Neural progenitor cell (in vitro differentiated cells): Measurements from ENCODE around the gene HMGA1.

Experiments
- EZH2phosphoT487 ChIP-seq: fragments of 200-600 bp; sonication (generic); IDR thresholded peaks from 2 replicates; pipeline ENCODE4 v1.6.1; 2017; ENCODE audit warnings: antibody characterized with exemption
- TF ChIP-seq, protein P1 (sequence below): fragments of 200-600 bp; sonication (generic); IDR thresholded peaks from 2 replicates; pipeline ENCODE4 v1.5.1; 2017; ENCODE audit warnings: antibody characterized with exemption, mild to moderate bottlenecking

GRCh38 chr6:34226066-34226465 lies 10.6 kb upstream of the HMGA1 start:
- TF ChIP-seq, protein P1, sequence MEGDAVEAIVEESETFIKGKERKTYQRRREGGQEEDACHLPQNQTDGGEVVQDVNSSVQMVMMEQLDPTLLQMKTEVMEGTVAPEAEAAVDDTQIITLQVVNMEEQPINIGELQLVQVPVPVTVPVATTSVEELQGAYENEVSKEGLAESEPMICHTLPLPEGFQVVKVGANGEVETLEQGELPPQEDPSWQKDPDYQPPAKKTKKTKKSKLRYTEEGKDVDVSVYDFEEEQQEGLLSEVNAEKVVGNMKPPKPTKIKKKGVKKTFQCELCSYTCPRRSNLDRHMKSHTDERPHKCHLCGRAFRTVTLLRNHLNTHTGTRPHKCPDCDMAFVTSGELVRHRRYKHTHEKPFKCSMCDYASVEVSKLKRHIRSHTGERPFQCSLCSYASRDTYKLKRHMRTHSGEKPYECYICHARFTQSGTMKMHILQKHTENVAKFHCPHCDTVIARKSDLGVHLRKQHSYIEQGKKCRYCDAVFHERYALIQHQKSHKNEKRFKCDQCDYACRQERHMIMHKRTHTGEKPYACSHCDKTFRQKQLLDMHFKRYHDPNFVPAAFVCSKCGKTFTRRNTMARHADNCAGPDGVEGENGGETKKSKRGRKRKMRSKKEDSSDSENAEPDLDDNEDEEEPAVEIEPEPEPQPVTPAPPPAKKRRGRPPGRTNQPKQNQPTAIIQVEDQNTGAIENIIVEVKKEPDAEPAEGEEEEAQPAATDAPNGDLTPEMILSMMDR = no peak
- no peak for TF ChIP-seq EZH2phosphoT487
